Activated T-cell treated with anti-CD3 and anti-CD28 coated beads for 24 hours (primary cell): ENCODE results near the gene RAP2A.

Experiments
- DNase-seq: peaks from one replicate; pipeline ENCODE4 v3.0.0-alpha.2; 2020; ENCODE audit warnings: low read depth

The RAP2A gene

DNA sequence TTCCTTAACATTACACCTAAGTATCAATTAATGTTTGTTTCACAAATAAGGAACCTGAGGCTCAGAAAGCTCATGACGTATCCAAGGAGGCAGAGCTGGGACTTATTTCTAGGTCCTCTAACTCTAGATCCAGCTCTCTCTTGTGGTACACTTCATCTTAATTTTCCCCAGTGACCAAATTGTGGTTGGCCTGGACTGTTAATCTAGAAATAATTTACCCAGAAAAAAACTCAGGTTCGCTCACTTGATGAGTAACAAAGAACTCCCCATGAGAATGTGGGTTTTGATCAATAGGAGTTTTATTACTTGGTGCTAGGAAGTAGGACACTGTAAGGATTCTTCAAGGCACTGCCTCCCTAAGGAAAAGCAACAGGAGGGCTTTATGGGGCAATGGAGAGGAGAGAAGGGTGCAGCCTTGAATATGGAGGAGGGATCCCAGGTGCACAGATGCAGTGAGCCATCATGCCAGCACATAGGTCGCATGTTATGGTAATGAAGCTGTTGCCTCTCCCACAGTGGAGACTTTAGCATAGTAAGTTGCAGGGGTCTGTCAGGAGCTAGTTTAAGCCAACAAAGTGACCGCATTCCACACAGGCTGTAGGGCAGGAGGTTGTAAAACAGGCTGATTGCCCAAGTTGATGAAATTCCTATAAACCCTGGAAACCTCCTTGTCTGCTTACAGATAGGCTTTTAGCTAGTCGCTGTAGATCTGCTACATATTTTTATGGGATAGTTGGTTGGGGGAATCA lies 14.7 kb downstream of the RAP2A start:
- DNase-seq = no peak

- no peak for DNase-seq
Measured at GRCh38 chr13:97454699-97455098, 20.7 kb downstream of the RAP2A start.

DNA sequence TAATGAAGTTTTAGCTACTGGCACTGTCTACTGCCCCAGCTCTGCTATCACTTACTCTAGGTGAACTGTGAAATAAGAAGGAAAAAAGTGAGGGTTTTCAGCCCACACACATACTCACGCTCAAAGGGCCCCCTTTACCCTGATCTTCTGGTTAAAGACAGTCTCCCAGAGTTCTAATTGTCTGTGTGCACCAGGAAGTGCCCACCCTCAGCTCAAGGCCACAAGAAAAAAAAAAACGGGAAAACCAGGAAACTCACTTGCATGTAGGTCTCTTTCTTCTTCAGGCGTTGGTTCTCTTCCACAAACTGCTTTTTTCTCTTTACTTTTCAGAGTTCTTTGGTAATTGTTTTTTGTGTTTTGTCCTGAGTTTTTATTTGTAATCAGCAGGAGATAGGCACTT lies 22.1 kb downstream of the RAP2A start:
- no peak for DNase-seq

DNA sequence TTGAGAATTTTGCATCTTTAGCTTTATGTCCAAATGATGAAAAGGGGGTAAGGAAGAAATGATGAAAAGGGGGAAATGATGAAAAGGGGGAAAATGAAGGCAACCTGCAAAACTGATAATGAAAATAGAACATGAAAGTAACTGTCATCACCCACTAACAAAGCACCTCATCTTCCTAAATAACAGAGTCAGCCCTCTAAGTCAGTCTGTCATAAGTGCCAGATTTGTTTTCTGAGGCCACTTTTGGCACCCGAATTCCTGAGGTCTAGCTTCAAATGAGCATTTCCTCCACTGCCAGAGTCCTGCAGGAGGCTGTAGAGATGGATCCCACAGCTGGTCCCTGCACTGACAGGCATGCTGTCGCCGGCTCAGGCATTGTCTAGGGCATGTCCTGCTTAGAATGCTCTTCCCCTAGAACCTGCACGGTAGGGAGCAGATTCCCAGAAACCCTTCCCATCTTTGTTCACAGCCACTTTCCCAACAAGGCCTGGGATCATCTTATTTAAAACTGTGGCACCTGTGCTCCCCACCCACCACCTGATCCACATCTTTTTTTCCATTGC lies 25.3 kb downstream of the RAP2A start:
- DNase-seq = no peak

GRCh38 chr13:97460004-97460775 lies 26.2 kb downstream of the RAP2A start:
- no peak for DNase-seq

DNA sequence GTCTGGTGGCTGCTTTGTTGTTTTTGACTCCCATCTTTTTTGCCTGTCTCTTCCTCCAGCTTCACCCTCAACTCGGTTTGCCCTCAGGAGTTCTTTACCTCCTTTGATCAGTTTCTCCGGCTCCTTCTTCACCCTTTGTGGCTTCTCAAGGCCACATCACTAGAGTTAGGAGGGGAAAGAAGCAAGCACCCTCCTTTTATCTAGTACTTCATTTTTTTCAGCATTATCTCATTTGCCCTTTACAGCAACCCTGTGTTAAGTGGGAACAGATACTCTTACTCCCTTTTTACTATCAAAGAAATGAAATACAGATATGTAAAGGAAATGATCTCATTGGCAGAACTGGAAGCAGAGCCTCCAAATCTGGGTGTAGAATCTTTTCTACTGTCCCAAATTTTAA lies 26.9 kb downstream of the RAP2A start:
- no peak for DNase-seq

DNA sequence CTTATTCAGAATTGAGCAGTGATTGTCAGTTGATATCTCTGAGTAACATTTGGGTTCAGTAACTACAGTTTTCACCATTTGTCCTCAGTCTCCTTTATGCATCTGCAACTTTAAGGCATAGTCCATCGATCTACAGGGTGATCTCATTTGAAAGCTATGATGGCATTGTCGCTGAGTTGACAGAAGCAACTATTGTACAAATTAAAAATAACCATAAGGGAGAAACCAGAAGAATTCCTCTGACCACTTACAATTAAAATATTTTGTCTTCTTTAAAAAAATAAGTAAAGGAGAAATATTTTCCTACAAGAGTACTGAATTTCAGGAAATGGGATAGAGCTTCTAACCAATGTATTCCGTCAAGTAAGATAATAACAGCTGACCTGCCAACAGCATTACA lies 30.6 kb downstream of the RAP2A start:
- DNase-seq = no peak

DNA sequence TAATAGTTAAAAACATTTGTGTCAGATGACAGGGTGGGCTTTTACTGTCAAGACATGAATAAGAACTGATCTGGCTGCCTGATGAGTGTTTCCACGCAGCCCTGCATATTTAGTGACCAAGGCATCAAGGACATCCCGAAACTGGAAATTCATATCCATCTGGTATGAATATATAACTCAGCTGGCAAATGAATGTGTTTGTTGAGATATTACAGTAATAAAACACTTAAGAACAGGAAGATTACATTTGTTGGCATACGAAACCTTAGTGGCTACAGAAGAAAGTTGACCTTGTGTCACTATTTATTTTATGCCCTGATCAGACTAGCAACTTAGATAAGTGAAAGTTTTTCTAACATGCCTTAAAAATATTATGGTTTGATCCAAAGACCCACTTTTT lies 32.8 kb downstream of the RAP2A start:
- DNase-seq = no peak

- DNase-seq = no peak
Measured at GRCh38 chr13:97468331-97468730, 34.4 kb downstream of the RAP2A start.

GRCh38 chr13:97471711-97472110 lies 37.7 kb downstream of the RAP2A start:
- DNase-seq = no peak

GRCh38 chr13:97474349-97474980 lies 40.5 kb downstream of the RAP2A start:
- no peak for DNase-seq

GRCh38 chr13:97475011-97475410 lies 41.0 kb downstream of the RAP2A start:
- DNase-seq = no peak

GRCh38 chr13:97477844-97478243 lies 43.9 kb downstream of the RAP2A start:
- no peak for DNase-seq

DNA sequence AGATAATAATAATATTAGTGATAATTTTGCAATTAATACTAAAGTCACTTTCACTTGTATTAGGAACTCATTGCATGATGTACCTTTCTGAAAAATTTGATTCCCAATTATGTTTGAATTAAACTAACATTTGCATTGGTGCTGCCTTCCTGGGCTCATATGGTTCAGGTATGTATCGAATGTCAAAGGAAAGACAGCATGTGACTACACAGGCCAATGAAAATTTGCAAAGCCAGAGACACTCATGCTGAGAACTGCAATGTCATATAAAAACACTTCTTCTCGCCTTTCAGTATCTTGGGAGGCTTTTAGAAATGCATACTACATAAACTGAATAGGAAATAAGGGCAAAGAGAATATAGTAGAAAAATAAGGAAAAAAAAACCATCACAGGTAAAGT lies 44.3 kb downstream of the RAP2A start:
- no peak for DNase-seq

DNA sequence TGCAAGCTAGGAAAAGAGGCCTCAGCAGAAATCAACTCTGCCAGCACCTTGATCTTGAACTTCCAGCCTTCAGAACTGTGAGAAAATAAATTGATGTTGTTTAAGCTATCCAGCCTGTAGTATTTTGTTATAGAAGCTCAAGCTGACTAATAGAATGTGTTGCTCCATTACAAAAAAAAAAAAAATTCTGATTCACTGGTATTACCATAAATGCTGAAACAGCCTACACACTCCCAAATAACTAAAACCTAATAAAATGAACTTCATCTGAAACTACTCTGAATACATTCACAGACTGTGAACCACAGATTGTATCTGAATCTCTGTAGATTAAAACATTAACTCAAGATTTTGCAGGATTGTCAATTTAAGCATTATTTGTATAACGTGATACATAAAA lies 49.5 kb downstream of the RAP2A start:
- DNase-seq = no peak

GRCh38 chr13:97484301-97484700 lies 50.3 kb downstream of the RAP2A start:
- no peak for DNase-seq

DNA sequence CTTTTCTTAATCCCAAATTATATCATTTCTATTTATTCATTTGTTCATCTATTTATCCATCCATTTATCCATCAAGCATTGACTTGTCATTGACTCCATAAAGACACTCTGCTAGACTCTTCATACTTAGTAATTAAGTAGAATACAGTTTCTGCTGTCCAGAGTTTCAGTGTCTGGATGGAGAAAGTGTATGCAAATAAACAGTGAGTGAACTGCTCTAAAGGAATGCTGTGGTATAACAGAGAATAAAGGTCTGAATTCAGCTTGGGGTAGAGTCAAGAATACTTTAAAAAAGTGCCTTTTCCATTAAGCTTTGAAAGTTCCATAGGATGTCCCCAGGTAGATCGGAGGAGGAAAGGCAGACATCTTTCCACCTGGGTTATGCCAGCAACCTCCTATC lies 51.4 kb downstream of the RAP2A start:
- DNase-seq = no peak

- DNase-seq = no peak
Measured at GRCh38 chr13:97490702-97491307, 56.8 kb downstream of the RAP2A start.

GRCh38 chr13:97491452-97491851 lies 57.5 kb downstream of the RAP2A start:
- no peak for DNase-seq

DNA sequence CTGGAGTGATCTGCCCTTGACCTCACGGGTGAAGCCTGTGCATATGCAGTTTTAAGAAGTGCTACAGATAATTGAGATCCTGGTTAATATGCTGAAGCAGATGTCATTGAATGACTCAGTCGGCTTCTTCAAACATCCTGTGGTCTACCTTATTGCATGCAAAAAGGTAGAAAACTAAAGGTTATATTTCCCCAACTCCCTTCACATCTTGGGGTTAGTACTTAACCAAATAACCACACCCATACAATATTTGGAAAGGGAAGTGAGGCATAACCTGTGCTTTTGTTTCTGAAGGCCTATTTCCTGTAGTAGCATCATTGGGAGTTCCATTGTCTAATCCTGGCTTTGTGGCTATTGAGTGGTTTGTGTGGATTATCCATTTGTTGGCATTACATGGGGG lies 58.3 kb downstream of the RAP2A start:
- DNase-seq = no peak

- no peak for DNase-seq
Measured at GRCh38 chr13:97492684-97493371, 58.9 kb downstream of the RAP2A start.

GRCh38 chr13:97493456-97493855 lies 59.5 kb downstream of the RAP2A start:
- no peak for DNase-seq
